Activated CD4-positive, alpha-beta T cell treated with anti-CD3 and anti-CD28 coated beads for 48 hours (primary cell): ENCODE results near the gene SCNM1.
"Not testable (repeated sequence)": the region's sequence is repeated elsewhere in the genome, so short reads cannot be mapped to it uniquely, and the experiment has no call there.

ENCODE experiments used
- DNase-seq: peaks from one replicate; pipeline ENCODE4 v3.0.0-alpha.2; 2020

Gene SCNM1

GRCh38 chr1:151194894-151195594 lies 29.1 kb downstream of the SCNM1 start:
- not testable (repeated sequence) for DNase-seq

- DNase-seq = peak; percentile 62
Measured at GRCh38 chr1:151196292-151196800, 30.4 kb downstream of the SCNM1 start.

- no peak for DNase-seq
Measured at GRCh38 chr1:151197863-151198253, 31.9 kb downstream of the SCNM1 start.

- peak; percentile 99 for DNase-seq
Measured at GRCh38 chr1:151198254-151199127, 32.5 kb downstream of the SCNM1 start, which contains the start of gene PIP5K1A. Gene PIP5K1A, plus strand, starts transcription at chr1:151198552. Its CDS starts 445 bp downstream, at chr1:151198997.

GRCh38 chr1:151199873-151200581 lies 34.1 kb downstream of the SCNM1 start:
- DNase-seq = peak; percentile 28

GRCh38 chr1:151205381-151205965 lies 39.5 kb downstream of the SCNM1 start:
- DNase-seq = not testable (repeated sequence)

- no peak for DNase-seq
Measured at GRCh38 chr1:151210830-151211229, 44.9 kb downstream of the SCNM1 start.

GRCh38 chr1:151211972-151212705 lies 46.2 kb downstream of the SCNM1 start:
- peak; percentile 29 for DNase-seq

- no peak for DNase-seq
Measured at GRCh38 chr1:151213560-151213959, 47.6 kb downstream of the SCNM1 start.
